Measurements from ENCODE around the gene SH2D7. TPM values are rescaled to one million over a fixed set of nuclear protein-coding genes. Genes with fewer than 3 reads are reported as not detected.
A peak's percentile ranks its signal among the peaks of the same experiment; 100 is the strongest.
"Not testable (repeated sequence)": the region's sequence is repeated elsewhere in the genome, so short reads cannot be mapped to it uniquely, and the experiment has no call there.

The SH2D7 gene
- total and polyA plus RNA-seq, 2 donors (not counting 1 experiment from before 2014, with no cell fraction given), result not detected

DNA sequence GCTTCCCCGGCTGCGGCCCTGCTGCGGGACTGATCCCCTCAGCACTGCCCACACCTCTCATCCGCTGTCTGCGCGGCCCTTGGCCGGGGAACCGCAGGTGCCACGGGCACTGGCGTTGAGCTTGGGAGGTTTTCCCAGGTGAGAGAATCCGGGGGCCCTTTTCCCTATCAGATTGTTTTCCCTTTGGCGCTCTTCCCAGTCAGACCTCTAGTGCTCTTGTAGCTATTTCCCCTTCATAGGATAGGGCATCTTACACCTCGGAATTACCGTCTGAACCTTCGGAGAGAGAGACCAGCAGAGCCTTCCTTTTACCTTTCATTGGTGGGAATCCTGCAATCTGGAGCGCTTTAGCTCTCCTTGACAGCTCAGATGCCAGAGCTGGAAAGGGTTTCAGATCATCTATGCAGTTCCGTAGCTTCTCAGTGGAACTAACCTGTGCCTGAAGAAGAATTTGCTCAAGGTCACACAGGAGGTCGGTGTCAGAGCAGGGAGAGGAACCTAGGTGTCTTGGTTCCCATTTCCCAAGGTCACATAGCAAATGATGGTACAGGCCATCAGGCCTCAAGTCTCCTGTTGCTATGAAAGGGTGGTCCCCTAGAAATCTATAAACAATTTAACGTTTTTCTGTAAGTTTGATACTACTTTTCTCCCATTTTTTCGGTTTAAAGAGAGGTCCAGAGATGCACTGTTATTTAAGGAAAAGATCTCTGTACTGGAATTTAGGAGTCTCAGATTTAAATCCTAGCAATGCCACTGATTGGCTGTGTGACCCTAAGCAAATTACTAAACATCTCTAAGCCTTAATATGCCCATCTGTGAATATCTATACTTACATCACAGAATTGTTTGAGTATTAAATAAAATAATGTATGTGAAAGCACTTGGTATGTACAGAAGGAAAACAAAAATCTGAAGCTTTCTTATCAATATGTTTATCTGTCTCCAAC, 57.7 kb downstream of the SH2D7 start:
- peak overlapping the region; percentile 56 to 82 (median 65) for H3K4me3 ChIP-seq (ENCODE audit: control extremely low read depth in 1 of 5, extremely low read depth in 1 of 5, insufficient read depth in 1 of 5, low read depth in 2 of 5, low read length in 4 of 5)
- POLR2A ChIA-PET, result interaction anchor here (1.2 to 1.3 kb wide), 2 partner anchors 24 to 45 kb away, joined by 3 to 5 read pairs; no protein-coding TSS in a partner anchor
- peaks cover 43% of the 10 kb centered on the region for H3K4me1 Mint-ChIP-seq
- no peak for ATAC-seq (ENCODE audit: low read depth)
- H3K4me1 ChIP-seq (ENCODE audit: control insufficient read depth in 2 of 2, insufficient read depth in 2 of 2, low read length in 2 of 2), result peaks cover 20 to 25% of the 10 kb centered on the region in 2 donors
- CTCF ChIA-PET, result interaction anchor here (0.9 to 5.7 kb wide), 6 partner anchors 19 to 44 kb away, joined by 3 to 38 read pairs (median 4); partner anchors contain the start of gene CIB2
- peak overlapping the region; percentile 85 for H2AFZ ChIP-seq (ENCODE audit: insufficient read depth, low read depth, low read length, poor library complexity, severe bottlenecking)
- H3K36me3 ChIP-seq (replicated peaks in 1 of 2; ENCODE audit: control extremely low read depth in 1 of 2, control insufficient read depth in 1 of 2, extremely low read depth in 1 of 2, insufficient read depth in 2 of 2, low read length in 1 of 2), result peaks cover 0 to 2% of the 10 kb centered on the region in 2 experiments
- H3K27ac Mint-ChIP-seq, result peak overlapping the region; percentile 89
- H3K79me2 ChIP-seq (ENCODE audit: control insufficient read depth, insufficient read depth, low read length), result peaks cover 69% of the 10 kb centered on the region
- H3K9me3 Mint-ChIP-seq (ENCODE audit: insufficient read depth), result no peaks in the 10 kb centered on the region
- TF ChIP-seq, protein P1, sequence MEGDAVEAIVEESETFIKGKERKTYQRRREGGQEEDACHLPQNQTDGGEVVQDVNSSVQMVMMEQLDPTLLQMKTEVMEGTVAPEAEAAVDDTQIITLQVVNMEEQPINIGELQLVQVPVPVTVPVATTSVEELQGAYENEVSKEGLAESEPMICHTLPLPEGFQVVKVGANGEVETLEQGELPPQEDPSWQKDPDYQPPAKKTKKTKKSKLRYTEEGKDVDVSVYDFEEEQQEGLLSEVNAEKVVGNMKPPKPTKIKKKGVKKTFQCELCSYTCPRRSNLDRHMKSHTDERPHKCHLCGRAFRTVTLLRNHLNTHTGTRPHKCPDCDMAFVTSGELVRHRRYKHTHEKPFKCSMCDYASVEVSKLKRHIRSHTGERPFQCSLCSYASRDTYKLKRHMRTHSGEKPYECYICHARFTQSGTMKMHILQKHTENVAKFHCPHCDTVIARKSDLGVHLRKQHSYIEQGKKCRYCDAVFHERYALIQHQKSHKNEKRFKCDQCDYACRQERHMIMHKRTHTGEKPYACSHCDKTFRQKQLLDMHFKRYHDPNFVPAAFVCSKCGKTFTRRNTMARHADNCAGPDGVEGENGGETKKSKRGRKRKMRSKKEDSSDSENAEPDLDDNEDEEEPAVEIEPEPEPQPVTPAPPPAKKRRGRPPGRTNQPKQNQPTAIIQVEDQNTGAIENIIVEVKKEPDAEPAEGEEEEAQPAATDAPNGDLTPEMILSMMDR (IDR thresholded peaks at IDR 0.05), result no peak
- no peak for TF ChIP-seq EZH2 (IDR thresholded peaks at IDR 0.05; ENCODE audit: borderline replicate concordance, insufficient read depth, low read depth, low read length, poor library complexity, severe bottlenecking)
- peak overlapping the region; percentile 85 for H3K4me2 ChIP-seq (replicated peaks; ENCODE audit: low read depth, low read length, poor library complexity, severe bottlenecking)
- DNase-seq, result no peak
- intact Hi-C loops (cut with micrococcal nuclease), result loop anchor here (1.0 to 10.0 kb wide), 5 partner anchors 19 to 725 kb away; partner anchors contain the start of genes CIB2, HMG20A, IREB2 and PEAK1
- H3K27me3 Mint-ChIP-seq, result no peaks in the 10 kb centered on the region
- H4K20me1 ChIP-seq (ENCODE audit: control insufficient read depth, insufficient read depth, low read length, poor library complexity, severe bottlenecking), result no peaks in the 10 kb centered on the region
- WGBS (ENCODE audit: insufficient coverage), result 10% methylated on average over 16 of the region's 20 CpGs
- peak overlapping the region in 1 of 2 donors; percentile 81 for H3K27ac ChIP-seq (ENCODE audit: low read length in 2 of 2)
- H3K4me3 Mint-ChIP-seq, result peak overlapping the region; percentile 98
- no peaks in the 10 kb centered on the region for H3K27me3 ChIP-seq (replicated peaks in 1 of 4; ENCODE audit: control extremely low read depth in 1 of 4, control insufficient read depth in 3 of 4, insufficient read depth in 4 of 4, low read length in 3 of 4)
- H3K9ac ChIP-seq (ENCODE audit: low read length), result peak overlapping the region; percentile 96
- H3K9me3 ChIP-seq (ENCODE audit: control extremely low read depth in 1 of 3, control insufficient read depth in 2 of 3, insufficient read depth in 1 of 3, low read length in 2 of 3), result no peaks in the 10 kb centered on the region

DNA sequence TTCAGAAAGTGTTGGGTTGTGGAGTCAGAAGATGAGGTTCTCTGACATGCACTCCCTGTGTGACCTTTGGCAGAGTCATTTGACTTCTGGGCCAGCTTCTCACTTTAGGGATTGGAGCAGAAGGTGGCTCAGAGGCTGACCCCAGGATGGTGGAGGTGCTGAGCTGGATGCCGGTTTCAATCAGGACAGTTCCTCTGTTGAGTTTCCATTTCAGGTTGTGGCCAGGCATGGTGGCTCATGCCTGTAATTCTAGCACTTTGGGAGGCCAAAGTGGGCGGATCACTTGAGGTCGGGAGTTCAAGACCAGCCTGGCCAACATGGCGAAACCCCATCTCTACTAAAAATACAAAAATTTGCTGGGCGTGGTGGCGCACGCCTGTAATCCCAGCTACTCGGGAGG, 58.7 kb downstream of the SH2D7 start:
- 92% methylated on average over 3 of the region's 8 CpGs for WGBS (ENCODE audit: insufficient coverage)
- H3K9me3 Mint-ChIP-seq (ENCODE audit: insufficient read depth); POLR2A ChIA-PET; ATAC-seq (ENCODE audit: low read depth); H3K36me3 ChIP-seq (replicated peaks in 1 of 2; ENCODE audit: control extremely low read depth in 1 of 2, control insufficient read depth in 1 of 2, extremely low read depth in 1 of 2, insufficient read depth in 2 of 2, low read length in 1 of 2); H3K27me3 ChIP-seq (replicated peaks in 1 of 4; ENCODE audit: control extremely low read depth in 1 of 4, control insufficient read depth in 3 of 4, insufficient read depth in 4 of 4, low read length in 3 of 4); DNase-seq; H3K9me3 ChIP-seq (ENCODE audit: control extremely low read depth in 1 of 3, control insufficient read depth in 2 of 3, insufficient read depth in 1 of 3, low read length in 2 of 3); H2AFZ ChIP-seq (ENCODE audit: insufficient read depth, low read depth, low read length, poor library complexity, severe bottlenecking); H3K27me3 Mint-ChIP-seq; H4K20me1 ChIP-seq (ENCODE audit: control insufficient read depth, insufficient read depth, low read length, poor library complexity, severe bottlenecking); H3K9ac ChIP-seq (ENCODE audit: low read length); H3K27ac ChIP-seq (ENCODE audit: low read length in 2 of 2); H3K4me3 ChIP-seq (ENCODE audit: control extremely low read depth in 1 of 5, extremely low read depth in 1 of 5, insufficient read depth in 1 of 5, low read depth in 2 of 5, low read length in 4 of 5): not testable (repeated sequence)
- Mint-ChIP-seq H3K4me1 (peaks cover 43% of the 10 kb centered on the region), H3K4me3 (peak overlapping the region; percentile 98), H3K27ac (peak overlapping the region; percentile 59)
- CTCF ChIA-PET, result interaction anchor here (1.0 to 5.7 kb wide), 2 partner anchors 23 to 43 kb away, joined by 4 to 38 read pairs; no protein-coding TSS in a partner anchor
- H3K4me2 ChIP-seq (replicated peaks; ENCODE audit: low read depth, low read length, poor library complexity, severe bottlenecking), result peak overlapping the region; percentile 85
- peaks cover 20 to 25% of the 10 kb centered on the region in 2 donors for H3K4me1 ChIP-seq (ENCODE audit: control insufficient read depth in 2 of 2, insufficient read depth in 2 of 2, low read length in 2 of 2)
- intact Hi-C loops (cut with micrococcal nuclease), result loop anchor here (10.0 kb wide), 1 partner anchor 726 kb away; the partner anchor contains the start of genes HMG20A and PEAK1
- peaks cover 72% of the 10 kb centered on the region for H3K79me2 ChIP-seq (ENCODE audit: control insufficient read depth, insufficient read depth, low read length)

Small RNA genes within 50 kb of the gene (small RNA-seq; reads per million reads assigned to genes)
- not detected for gene RF00092 (ENCODE audit: insufficient read length, low read depth, low replicate concordance)

Other genes starting within 250 kb of the SH2D7 start
- 26.1 and 29.8 TPM in 2 replicates for gene TBC1D2B, start 14.8 kb upstream of the SH2D7 start, total RNA-seq
- gene TBC1D2B, start 14.8 kb upstream of the SH2D7 start, polyA plus RNA-seq, result 8.5 and 14.8 TPM in 2 replicates
- gene CIB2, start 38.9 kb downstream of the SH2D7 start, total RNA-seq, result 3.2 and 3.8 TPM in 2 replicates
- 0.97 and 2.7 TPM in 2 replicates for gene CIB2, start 38.9 kb downstream of the SH2D7 start, polyA plus RNA-seq
- gene IDH3A, start 56.8 kb downstream of the SH2D7 start, total RNA-seq, result 64.5 and 71.7 TPM in 2 replicates
- 39.4 and 39.7 TPM in 2 replicates for gene IDH3A, start 56.8 kb downstream of the SH2D7 start, polyA plus RNA-seq
- 0.07 TPM in 1 of 2 replicates, not detected in the other for gene ACSBG1, start 142.0 kb downstream of the SH2D7 start, total RNA-seq
- 0.03 and 0.10 TPM in 2 replicates for gene ACSBG1, start 142.0 kb downstream of the SH2D7 start, polyA plus RNA-seq
- gene DNAJA4, start 172.0 kb downstream of the SH2D7 start, total RNA-seq, result 16.9 and 20.0 TPM in 2 replicates
- 13.2 and 19.2 TPM in 2 replicates for gene DNAJA4, start 172.0 kb downstream of the SH2D7 start, polyA plus RNA-seq
- gene SKIC8, start 207.0 kb downstream of the SH2D7 start, total RNA-seq, result 34.4 and 40.2 TPM in 2 replicates
- 31.4 and 31.9 TPM in 2 replicates for gene SKIC8, start 207.0 kb downstream of the SH2D7 start, polyA plus RNA-seq
- not detected in 2 replicates for gene CRABP1, start 247.8 kb downstream of the SH2D7 start, total RNA-seq
- gene CRABP1, start 247.8 kb downstream of the SH2D7 start, polyA plus RNA-seq, result not detected in 2 replicates

Measured in B cell (primary cell).